Measurements from ENCODE around the gene CXCR5.

The CXCR5 gene

DNA sequence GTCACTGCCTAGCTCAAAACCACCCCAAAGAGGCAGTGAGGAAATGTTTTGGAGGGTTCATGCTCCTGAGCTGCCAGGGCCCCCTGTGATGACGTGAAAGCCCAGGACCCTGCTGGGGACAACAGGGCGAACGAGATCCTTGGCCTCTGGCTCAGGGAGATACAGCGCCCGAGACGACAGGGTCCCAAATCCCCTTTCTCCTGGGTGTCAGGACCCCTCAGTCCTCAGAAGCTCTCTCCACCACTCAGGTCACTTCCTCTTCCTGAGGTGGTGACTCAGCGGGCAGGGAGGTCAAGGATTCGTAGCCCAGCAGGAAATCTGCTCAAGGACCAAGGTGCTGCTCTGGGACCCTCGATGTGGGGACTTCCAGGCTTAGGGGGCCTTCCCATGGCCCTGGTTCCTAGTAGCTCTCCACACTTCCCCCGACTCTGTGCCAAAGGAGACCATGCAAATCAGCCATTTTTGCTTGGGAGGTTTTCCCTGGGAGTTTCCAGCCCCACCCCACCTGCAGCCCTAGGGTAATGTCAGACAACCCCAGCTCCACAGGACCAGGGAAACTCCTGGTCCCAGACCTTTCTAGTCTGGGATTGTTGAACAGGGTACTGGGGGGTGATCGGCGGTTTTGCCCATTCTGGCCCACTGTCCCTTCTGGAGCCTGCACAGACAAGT, 29.2 kb downstream of the CXCR5 start:
- no peak for DNase-seq (ENCODE audit: low read depth in 2 of 2)

GRCh38 chr11:118913411-118914125, 29.9 kb downstream of the CXCR5 start:
- no peak for DNase-seq (ENCODE audit: low read depth in 2 of 2)

DNA sequence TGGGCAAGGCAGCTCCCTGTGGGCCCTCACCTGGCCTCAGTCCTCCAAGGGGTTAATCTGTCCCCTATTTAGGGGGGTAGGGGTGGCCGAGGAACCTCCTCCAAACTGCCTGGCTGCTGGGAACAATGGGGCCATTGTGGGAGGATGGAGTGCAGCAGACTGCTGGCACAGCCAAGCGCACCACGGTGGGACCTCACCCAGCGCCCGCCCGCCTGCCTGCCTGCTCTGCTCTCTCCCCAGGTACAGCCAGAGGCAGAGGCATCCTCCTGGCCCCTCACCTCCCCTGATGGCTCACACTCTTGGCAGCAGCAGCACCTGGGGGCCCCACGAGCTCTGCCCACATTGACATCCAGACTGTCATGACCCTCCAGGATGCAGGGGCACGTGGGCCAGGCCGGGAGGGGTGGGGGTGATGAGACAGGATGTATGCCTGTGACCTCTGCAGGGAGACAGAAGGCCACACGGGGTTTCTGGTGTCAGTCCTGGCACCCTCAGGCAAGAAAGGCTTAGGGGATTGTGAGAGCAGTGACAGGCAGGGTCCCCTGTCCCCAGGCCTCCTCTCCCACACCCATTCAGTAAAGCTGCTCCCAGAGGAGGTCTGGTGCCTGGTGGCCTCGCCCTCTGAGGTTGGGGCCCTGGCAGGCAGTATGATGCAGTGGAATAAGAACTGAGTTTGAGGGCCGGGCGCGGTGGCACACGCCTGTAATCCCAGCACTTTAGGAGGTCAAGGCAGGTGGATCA, 30.7 kb downstream of the CXCR5 start:
- DNase-seq (ENCODE audit: low read depth in 2 of 2): no peak

- no peak for DNase-seq (ENCODE audit: low read depth in 2 of 2)
These were observed 31.3 kb downstream of the CXCR5 start for GRCh38 chr11:118914987-118915386.

- DNase-seq (ENCODE audit: low read depth in 2 of 2): no peak
These were observed 31.7 kb downstream of the CXCR5 start for GRCh38 chr11:118915396-118915795.

GRCh38 chr11:118915941-118916841, 32.5 kb downstream of the CXCR5 start:
- DNase-seq (ENCODE audit: low read depth in 2 of 2): no peak

DNA sequence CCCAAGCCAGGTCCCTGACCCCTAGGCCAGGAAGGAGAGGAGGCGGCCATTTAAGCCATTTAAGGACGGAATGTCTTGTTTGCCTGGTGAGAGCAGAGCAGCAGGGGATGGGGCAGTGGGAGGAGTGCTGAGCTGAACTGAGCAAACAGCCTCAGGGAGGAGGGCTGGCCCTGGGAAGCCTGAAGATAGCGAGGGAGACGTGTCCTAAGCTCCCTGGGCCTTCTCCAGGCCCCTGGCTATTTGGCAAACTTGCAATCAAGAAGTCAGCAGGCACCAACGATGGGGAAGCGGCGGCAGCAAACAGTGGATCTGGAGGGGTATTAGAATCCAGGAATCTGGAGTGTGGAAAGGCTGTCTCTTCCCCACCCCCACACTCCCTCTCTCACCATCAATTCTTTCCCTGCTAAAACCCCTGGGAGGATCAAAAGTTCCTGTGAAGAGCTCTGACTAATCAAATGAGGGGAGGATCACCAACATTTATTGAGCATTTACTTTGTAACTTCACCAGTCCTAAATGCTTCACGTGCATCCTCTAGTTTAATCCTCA, 33.2 kb downstream of the CXCR5 start:
- no peak for DNase-seq (ENCODE audit: low read depth in 2 of 2)

DNA sequence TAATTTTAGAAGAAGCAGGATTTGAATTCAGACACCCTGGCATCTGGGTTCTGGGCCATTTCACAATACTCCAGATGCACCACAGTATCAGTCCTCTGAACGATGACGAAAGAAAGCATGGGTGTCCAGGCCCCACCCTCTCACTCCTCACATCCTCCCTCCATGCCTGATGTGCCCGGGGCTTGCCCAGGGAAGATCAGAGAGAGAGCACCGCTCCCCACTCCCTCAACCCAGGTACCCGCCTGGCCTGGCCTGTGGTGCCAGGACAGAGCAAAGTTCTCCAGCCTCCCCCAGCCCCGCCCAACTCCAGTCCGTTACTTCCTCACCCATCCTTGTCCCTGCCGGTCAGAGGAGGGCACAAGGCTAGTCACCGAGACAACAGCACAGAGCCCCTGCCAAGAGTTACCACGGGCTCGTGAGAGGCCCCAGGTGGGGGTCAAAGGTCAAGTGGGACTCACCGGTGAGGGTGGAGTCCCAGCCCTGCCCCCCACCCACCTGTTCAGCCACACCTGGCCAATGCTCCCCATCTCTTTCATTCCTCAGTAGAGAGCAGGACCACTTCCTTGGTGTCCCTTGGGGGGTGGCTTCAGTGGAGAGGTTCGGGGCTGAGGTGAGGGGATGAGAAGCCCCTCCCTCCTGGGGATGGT, 33.9 kb downstream of the CXCR5 start:
- no peak for DNase-seq (ENCODE audit: low read depth in 2 of 2)

- no peak for DNase-seq (ENCODE audit: low read depth in 2 of 2)
These were observed 34.5 kb downstream of the CXCR5 start for GRCh38 chr11:118918128-118918685.

- DNase-seq (ENCODE audit: low read depth in 2 of 2): no peak
These were observed 35.1 kb downstream of the CXCR5 start for GRCh38 chr11:118918686-118919280.

DNA sequence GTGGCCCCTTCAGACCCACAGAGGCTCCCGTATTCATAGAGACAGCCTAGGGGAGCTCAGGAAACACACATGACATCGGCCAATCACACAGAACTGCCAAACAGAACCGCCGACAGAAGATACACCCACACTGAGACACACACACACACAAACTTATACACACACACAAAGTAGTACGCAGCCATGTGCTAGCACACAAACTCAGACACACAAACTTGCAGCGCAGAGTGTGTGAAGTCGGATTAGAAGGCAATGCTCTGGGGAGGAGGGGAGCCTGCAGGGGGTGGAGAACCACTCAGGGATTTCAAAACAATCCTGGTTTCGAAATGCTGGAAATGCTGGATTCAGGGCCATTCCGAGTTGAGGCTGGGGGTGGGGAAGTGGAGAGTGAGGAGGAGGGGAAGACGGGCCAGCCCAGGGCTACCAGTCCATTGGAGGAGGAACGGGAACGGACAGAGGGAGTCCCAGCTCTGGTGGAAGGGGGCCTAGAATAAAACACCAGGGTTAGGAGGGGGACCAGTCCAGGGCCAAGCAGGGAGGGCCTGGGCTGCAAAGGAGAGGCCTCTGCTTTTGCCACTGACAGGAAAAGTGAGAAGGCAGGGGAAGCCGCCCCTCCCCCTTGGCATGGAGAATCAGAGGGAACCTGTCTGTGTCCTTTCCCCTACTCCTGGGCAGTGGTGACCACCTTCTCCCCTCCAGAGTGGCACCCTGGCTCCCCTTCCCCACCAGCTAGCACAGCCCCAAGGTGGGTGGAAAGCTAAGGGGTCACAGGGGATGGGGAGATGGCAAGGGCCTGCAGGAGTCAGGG, 37.6 kb downstream of the CXCR5 start:
- no peak for DNase-seq (ENCODE audit: low read depth in 2 of 2)

DNA sequence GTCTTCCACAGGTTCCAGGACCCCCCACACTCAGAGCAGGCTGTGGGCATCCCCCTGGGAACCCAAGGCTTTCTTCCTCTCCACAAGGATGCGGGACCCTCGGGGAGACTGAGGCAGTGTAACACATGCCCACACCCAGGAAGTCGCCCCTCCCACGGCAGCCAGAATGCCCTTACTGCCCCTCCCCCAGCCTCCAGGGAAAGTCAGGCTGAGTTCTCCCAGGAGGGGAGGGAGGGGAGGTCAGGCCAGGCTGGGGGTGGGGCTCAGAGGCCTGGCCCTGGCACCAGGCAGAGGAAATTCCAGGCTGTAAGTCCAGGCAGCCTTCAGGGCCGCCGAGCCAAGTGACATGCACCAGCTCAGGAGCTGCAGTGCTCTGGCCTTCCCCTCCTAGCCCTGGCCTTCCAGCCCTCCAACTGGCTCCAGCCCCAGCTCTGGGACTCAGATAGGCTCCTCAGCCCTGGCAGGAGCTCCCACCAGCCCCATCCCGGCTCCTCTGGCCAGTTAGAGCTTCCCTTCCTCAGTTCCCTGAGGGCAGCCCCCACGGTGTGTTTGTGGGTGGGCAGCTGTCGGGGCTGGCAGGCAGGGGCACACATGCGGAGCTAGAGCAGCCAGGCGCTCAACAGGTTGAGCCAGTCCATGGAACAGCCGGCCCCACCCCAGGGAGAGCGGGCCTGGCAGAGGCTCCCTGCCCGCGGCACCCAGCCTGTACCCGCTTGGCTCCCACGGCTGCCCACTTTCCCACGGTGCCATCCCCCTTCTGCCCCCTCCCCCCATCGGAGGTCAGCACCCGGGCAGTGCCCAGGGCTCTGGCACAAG, 38.4 kb downstream of the CXCR5 start:
- DNase-seq (ENCODE audit: low read depth in 2 of 2): no peak

GRCh38 chr11:118922745-118923627, 39.3 kb downstream of the CXCR5 start:
- no peak for DNase-seq (ENCODE audit: low read depth in 2 of 2)

GRCh38 chr11:118923721-118924587, 40.3 kb downstream of the CXCR5 start:
- no peak for DNase-seq (ENCODE audit: low read depth in 2 of 2)

- no peak for DNase-seq (ENCODE audit: low read depth in 2 of 2)
These were observed 41.2 kb downstream of the CXCR5 start for GRCh38 chr11:118924591-118925585.
